GM23248 (cell line): ENCODE results near the gene SF3A2.

Experiments
- EZH2 ChIP-seq: fragments of 200-600 bp; sonication (generic); IDR thresholded peaks from 2 replicates; pipeline ENCODE4 v1.6.1; 2018; ENCODE audit warnings: antibody characterized with exemption, mild to moderate bottlenecking; ENCODE audit not compliant: insufficient read depth, poor library complexity, severe bottlenecking
- EZH2phosphoT487 ChIP-seq: fragments of 200-600 bp; sonication (generic); IDR thresholded peaks from 2 replicates; pipeline ENCODE4 v1.6.1; 2018; ENCODE audit warnings: antibody characterized with exemption, moderate library complexity, mild to moderate bottlenecking, low read depth; ENCODE audit not compliant: insufficient read depth

DNA sequence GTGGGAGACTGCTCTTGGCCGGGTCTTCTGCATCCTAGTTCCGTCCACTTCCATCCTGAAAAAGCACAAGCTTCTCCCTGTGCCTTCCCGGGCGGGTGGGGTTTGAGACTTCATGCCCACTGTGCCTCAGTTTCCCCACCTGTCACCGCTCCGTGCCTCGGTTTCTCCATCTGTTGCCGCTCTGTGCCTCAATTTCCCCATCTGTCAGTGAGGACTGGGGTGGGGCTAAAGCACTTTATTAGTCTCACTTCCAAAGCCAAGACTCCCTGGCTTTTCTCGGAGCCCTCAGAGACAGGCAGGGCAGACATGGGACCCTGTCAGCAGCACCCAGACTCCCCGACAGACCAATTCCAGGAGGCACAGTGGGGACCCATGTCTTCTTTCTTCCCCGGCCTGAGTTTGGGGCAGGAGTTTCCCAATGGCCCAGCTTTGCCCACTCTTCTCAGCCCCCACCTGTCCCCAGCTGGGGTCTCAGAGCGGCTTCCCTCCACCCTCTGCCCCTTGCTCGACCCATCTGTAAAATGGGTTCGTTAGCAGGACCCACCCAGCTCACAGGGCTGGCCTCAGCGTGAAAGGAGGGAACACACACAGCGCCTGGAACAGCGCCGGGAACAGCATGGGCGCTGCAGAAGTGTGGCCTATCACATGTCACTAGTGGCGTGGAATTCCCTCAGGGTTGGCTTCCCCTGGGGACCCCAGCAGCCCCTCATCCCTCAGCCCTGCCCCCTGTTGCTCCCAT, 49.9 kb downstream of the SF3A2 start:
- TF ChIP-seq EZH2phosphoT487 (no peak), EZH2 (no peak)
